GM12878 (cell line): ENCODE results near the gene MAFG. TPM values are rescaled to one million over a fixed set of nuclear protein-coding genes. Genes with fewer than 3 reads are reported as not detected.

Experiments used
- ATAC-seq: fragments of 200-7000 bp; cut with Tn5 transposase; 3 replicates; pipeline ENCODE4 v1.9.1; 2020; ENCODE audit warnings: mild to moderate bottlenecking, moderate library complexity
- BruUV-seq: library from RNA; stranded (reverse); fragments of 400-500 nt; replicated peaks from 2 replicates; lab custom pipeline; 2021; lab: Mats Ljungman, UMichigan
- CTCF ChIA-PET: fragments of 300-600 bp; sonication (Branson Sonifier 250); formaldehyde crosslinking; extraction: SDS; loops from one replicate; lab custom pipeline; 2021; ENCODE audit warnings: inconsistent platforms; lab: Yijun Ruan, JAX
- POLR2A ChIA-PET: fragments of 350-600 bp; formaldehyde crosslinking; extraction: SDS; loops from one replicate; lab custom pipeline; 2021; ENCODE audit warnings: inconsistent platforms; lab: Charles Lee
- RAD21 ChIA-PET: fragments of 300-600 bp; sonication (Branson Sonifier 250); formaldehyde crosslinking; loops from one replicate; lab custom pipeline; 2023; ENCODE audit warnings: antibody characterized with exemption; ENCODE audit not compliant: unreplicated experiment; lab: Charles Lee
- SMC1A ChIA-PET: fragments of 300-600 bp; sonication (Branson Sonifier 250); formaldehyde crosslinking; loops from one replicate; lab custom pipeline; 2023; ENCODE audit not compliant: unreplicated experiment, uncharacterized antibody; lab: Charles Lee
- DNase-seq: peaks from one replicate; pipeline ENCODE4 v3.0.0-alpha.2; 2011; ENCODE audit warnings: low read depth, low spot score
- FAIRE-seq: peaks from 3 replicates; lab custom pipeline; 2011; peaks lifted over from hg19 to GRCh38; lab: Jason Lieb, UNC
- H2AFZ ChIP-seq: 2 replicates; pipeline ENCODE4 v1.6.0; 2011; ENCODE audit warnings: low read depth, low read length, control low read depth; ENCODE audit not compliant: control insufficient read depth
- H3K27ac ChIP-seq: 2 replicates; pipeline ENCODE4 v1.5.1; 2011; ENCODE audit warnings: control low read depth; ENCODE audit not compliant: control insufficient read depth, insufficient read depth
- H3K27me3 ChIP-seq, 2 experiments: replicated peaks in 1 of 2; 2 replicates each; pipeline versions ENCODE4 v1.6.0 to v1.6.1; 2011; ENCODE audit warnings: low read length in 1 of 2; ENCODE audit not compliant: control insufficient read depth in 2 of 2, insufficient read depth in 2 of 2
- H3K36me3 ChIP-seq, 2 experiments: 2 replicates each; pipeline ENCODE4 v1.5.1; 2011; ENCODE audit warnings: low read length in 1 of 2; ENCODE audit not compliant: control insufficient read depth in 2 of 2, insufficient read depth in 2 of 2
- H3K4me1 ChIP-seq: 2 replicates; pipeline ENCODE4 v1.6.1; 2011; ENCODE audit warnings: mild to moderate bottlenecking, low read length, moderate library complexity, mixed read lengths; ENCODE audit not compliant: control insufficient read depth, insufficient read depth
- H3K4me2 ChIP-seq: 2 replicates; pipeline ENCODE4 v1.6.0; 2011; ENCODE audit warnings: control low read depth; ENCODE audit not compliant: control insufficient read depth, insufficient read depth
- H3K4me3 ChIP-seq: fragments of 200-600 bp; sonication (generic); 2 replicates; pipeline ENCODE4 v1.5.1; 2016
- H3K79me2 ChIP-seq: 2 replicates; pipeline ENCODE4 v1.6.0; 2011; ENCODE audit warnings: low read length; ENCODE audit not compliant: control insufficient read depth, insufficient read depth
- H3K9ac ChIP-seq: 2 replicates; pipeline ENCODE4 v1.8.0; 2011; ENCODE audit warnings: low read length, control low read depth, mixed read lengths; ENCODE audit not compliant: control insufficient read depth, insufficient read depth
- H3K9me3 ChIP-seq: replicated peaks from 3 replicates; pipeline ENCODE4 v1.5.1; 2011; ENCODE audit warnings: mild to moderate bottlenecking, low read length; ENCODE audit not compliant: control insufficient read depth, insufficient read depth
- H4K20me1 ChIP-seq: 2 replicates; pipeline ENCODE4 v1.6.0; 2011; ENCODE audit not compliant: control insufficient read depth, insufficient read depth
- EZH2 ChIP-seq: IDR thresholded peaks from 2 replicates; pipeline ENCODE4 v1.6.1; 2012; ENCODE audit warnings: low read depth, mild to moderate bottlenecking, control low read depth, inconsistent platforms, low read length, borderline replicate concordance; ENCODE audit not compliant: control insufficient read depth
- POLR2A ChIP-seq: IDR thresholded peaks from 2 replicates; pipeline ENCODE4 v1.6.1; 2011; ENCODE audit warnings: low read depth, mild to moderate bottlenecking, low read length
- RB1 ChIP-seq: fragments of 450-650 bp; formaldehyde crosslinking; IDR thresholded peaks from 2 replicates; pipeline ENCODE4 v1.6.1; 2017; ENCODE audit warnings: mild to moderate bottlenecking, borderline replicate concordance
- REST ChIP-seq: IDR thresholded peaks from 2 replicates; pipeline ENCODE4 v1.6.1; 2012; ENCODE audit warnings: mild to moderate bottlenecking, low read depth, low read length
- SREBF2 ChIP-seq: IDR thresholded peaks from 2 replicates; pipeline ENCODE4 v1.6.1; 2012; ENCODE audit warnings: mild to moderate bottlenecking, low read length
- ZZZ3 ChIP-seq: IDR thresholded peaks from 2 replicates; pipeline ENCODE4 v1.6.1; 2011; ENCODE audit warnings: low read depth; ENCODE audit not compliant: control insufficient read depth, insufficient read length
- WGBS: methylation state at CpG from one replicate; pipeline ENCODE4 v1.1.6; 2016; ENCODE audit warnings: low lambda C conversion rate; ENCODE audit not compliant: insufficient replicate concordance, insufficient coverage; ENCODE audit errors: missing lambda C conversion rate; 5-methylcytosine and 5-hydroxymethylcytosine counted together
- in situ Hi-C: fragments of 300-500 bp; cut with MboI; formaldehyde crosslinking; loops from 9 replicates; pipeline ENCODE4 v1.14.3; 2018; ENCODE audit warnings: mixed read lengths
- intact Hi-C: fragments of 100-400 bp; cut with micrococcal nuclease; formaldehyde crosslinking; loops from one replicate; pipeline ENCODE4 v1.14.2; 2022; ENCODE audit not compliant: unreplicated experiment
- polyA plus RNA-seq, 11 experiments: library from polyadenylated mRNA; depleted of rRNA in 4 of 11; unstranded in 6 of 11; stranded (reverse) in 5 of 11; fragments of >200 nt; fragmentation: Nextera tagmentation in 4 of 11; fragmentation: Illumina TruSeq in 1 of 11; extraction: Ambion mirVana in 4 of 11; extraction: Trizol in 1 of 11; gene quantifications; 1 replicate in 1 of 11; 2 replicates in 10 of 11; pipeline versions ENCODE4 v1.2.1 to v1.2.3, GENCODE V29; 2011 to 2016; ENCODE audit warnings: inconsistent platforms in 2 of 11, missing spikeins in 2 of 11, low read depth in 1 of 11
- total RNA-seq, 4 experiments: library from RNA; depleted of rRNA in 3 of 4; stranded (reverse); fragments of >200 nt in 3 of 4; fragmentation: Illumina TruSeq in 1 of 4; extraction: Trizol in 1 of 4; gene quantifications; 2 replicates each; pipeline versions ENCODE4 v1.2.1 to v1.2.3, GENCODE V29; 2013 to 2021

Gene MAFG
- total and polyA plus RNA-seq, 10 of the 15 experiments (the other 5 are each of a cell fraction or from before 2014, with no cell fraction given) = 0.48 to 20.1 (median 7.6) TPM

DNA sequence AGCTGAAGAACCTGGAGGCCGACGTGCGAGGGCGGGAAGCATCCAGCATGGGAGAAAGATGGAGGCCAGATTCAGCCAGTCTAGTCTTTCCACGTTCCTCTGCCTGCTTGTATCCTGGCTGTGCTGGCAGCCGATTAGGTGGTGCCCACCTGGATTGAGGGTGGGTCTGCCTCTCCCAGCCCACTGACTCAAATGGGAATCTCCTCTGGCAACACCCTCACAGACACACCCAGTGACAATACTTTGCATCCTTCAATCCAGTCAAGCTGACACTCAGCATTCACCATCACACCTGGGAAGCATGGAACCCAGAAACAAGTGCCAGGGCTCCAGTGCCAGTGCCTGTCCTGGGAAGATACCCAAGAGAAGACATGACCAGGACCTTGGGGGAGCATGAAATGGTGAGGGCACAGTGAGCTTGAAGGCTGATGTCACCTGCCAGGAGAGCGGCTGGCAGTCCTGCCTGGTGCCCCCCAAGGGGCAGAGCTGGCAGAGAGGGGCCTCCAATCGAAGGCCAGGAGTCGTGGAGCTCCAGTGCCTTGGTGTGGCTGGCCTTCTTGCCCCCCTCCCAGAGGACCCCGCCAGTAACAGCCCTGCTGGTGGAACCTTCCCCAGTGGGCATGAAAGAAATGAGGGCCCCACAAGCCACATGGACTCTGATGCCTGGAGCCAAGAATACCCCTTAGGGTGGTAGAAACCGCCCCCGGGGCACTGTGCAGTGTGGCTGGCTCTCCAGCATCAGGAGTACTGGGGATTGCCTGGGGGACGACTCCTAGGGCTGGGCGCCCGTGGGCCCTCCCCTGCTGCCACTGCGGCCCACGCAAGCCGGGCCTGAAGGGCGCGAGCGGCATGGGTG, 26.1 kb downstream of the MAFG start:
- Histone ChIP-seq H3K9ac (no peak overlapping the region), H3K79me2 (no peaks in the 10 kb centered on the region), H2AFZ (no peak overlapping the region), H3K36me3 (peaks cover 3 to 11% of the 10 kb centered on the region in 2 experiments; a peak in 3 of 4 replicates), H3K9me3 (no peaks in the 10 kb centered on the region), H3K27me3 (no peaks in the 10 kb centered on the region; a peak in 1 of 4 replicates), H3K27ac (no peak overlapping the region), H3K4me1 (no peaks in the 10 kb centered on the region), H3K4me2 (no peak overlapping the region), H4K20me1 (no peaks in the 10 kb centered on the region), H3K4me3 (no peak overlapping the region)
- ChIA-PET RAD21 (no interaction called here), CTCF (no interaction called here), SMC1A (no interaction called here), POLR2A (no interaction called here)
- in situ Hi-C loops = no loop called here
- ATAC-seq (peak; percentile 10; the same call in 2 of the 3 replicates), FAIRE-seq (no peak), DNase-seq (no peak)
- intact Hi-C loops = no loop called here
- BruUV-seq = no TSS peak
- WGBS = 50% methylated on average over 21 of the region's 21 CpGs
- TF ChIP-seq EZH2 = no peak
- TF ChIP-seq RB1 = no peak
- no peak for TF ChIP-seq ZZZ3
- TF ChIP-seq REST = no peak
- no peak for TF ChIP-seq SREBF2
- peak; percentile 29; the same call in 1 of the 2 replicates for TF ChIP-seq POLR2A
